Omental fat pad (tissue), 4 donors: ENCODE results near the gene TRAM2. TPM values are rescaled to one million over a fixed set of nuclear protein-coding genes. Genes with fewer than 3 reads are reported as not detected.

ENCODE experiments used
- ATAC-seq: fragments of 150-250 bp; one replicate; pipeline ENCODE4 v1.9.1; 2016; ENCODE audit warnings: mild to moderate bottlenecking, moderate library complexity; ENCODE audit not compliant: low FRiP score
- DNase-seq: peaks from one replicate; pipeline ENCODE4 v3.0.0-alpha.2; 2019; ENCODE audit warnings: low spot score
- total RNA-seq, 4 donors: library from RNA; depleted of rRNA; stranded (reverse); fragments of >200 nt; gene quantifications; one replicate each; pipeline ENCODE4 v1.1.0, GENCODE V29; 2016
- TF ChIP-seq, protein P1 (sequence below), 3 donors: fragments of 450-650 bp; IDR thresholded peaks; one replicate each; pipeline ENCODE4 v1.5.1; 2016 to 2017; ENCODE audit warnings: antibody characterized with exemption in 3 of 3, mild to moderate bottlenecking in 3 of 3, moderate library complexity in 2 of 3

TRAM2 gene
- total RNA-seq, 4 donors from 2014 or later = 17.8 to 29.8 (median 26.3) TPM

DNA sequence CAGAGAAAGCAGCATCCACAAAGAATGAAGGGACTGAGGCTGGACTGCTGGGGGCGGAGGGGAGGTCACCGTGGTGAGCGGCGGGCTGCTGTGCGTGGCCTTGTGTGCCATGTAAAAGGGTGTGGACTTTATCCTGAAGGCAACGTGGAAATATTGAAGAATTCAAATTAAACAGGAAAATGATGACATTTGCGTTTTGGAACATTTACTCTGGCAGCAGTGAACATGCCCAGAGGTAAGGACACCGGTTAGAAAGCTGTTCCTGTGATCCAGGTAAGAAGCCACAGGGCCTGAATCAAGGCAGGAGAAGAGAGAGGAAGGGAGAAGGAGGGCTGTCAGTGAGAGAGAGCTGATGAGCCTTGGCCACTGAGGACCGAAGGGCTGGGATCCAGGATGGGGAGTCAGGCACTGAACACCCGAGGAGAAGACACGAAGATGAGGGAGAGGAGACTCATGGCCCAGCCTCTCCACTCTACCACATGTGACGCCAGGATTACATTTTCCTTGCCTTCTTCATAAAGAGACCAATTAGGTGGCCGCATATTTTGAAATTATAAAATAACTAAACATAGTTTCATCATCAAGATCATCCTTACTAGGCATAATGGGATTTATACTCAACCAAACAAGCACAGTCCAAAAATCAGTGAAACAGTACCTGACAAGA is 58.4 kb downstream of the TRAM2 start:
- DNase-seq (no peak), ATAC-seq (no peak)
- TF ChIP-seq, protein P1, sequence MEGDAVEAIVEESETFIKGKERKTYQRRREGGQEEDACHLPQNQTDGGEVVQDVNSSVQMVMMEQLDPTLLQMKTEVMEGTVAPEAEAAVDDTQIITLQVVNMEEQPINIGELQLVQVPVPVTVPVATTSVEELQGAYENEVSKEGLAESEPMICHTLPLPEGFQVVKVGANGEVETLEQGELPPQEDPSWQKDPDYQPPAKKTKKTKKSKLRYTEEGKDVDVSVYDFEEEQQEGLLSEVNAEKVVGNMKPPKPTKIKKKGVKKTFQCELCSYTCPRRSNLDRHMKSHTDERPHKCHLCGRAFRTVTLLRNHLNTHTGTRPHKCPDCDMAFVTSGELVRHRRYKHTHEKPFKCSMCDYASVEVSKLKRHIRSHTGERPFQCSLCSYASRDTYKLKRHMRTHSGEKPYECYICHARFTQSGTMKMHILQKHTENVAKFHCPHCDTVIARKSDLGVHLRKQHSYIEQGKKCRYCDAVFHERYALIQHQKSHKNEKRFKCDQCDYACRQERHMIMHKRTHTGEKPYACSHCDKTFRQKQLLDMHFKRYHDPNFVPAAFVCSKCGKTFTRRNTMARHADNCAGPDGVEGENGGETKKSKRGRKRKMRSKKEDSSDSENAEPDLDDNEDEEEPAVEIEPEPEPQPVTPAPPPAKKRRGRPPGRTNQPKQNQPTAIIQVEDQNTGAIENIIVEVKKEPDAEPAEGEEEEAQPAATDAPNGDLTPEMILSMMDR (IDR thresholded peaks at IDR 0.05) = no peak

DNA sequence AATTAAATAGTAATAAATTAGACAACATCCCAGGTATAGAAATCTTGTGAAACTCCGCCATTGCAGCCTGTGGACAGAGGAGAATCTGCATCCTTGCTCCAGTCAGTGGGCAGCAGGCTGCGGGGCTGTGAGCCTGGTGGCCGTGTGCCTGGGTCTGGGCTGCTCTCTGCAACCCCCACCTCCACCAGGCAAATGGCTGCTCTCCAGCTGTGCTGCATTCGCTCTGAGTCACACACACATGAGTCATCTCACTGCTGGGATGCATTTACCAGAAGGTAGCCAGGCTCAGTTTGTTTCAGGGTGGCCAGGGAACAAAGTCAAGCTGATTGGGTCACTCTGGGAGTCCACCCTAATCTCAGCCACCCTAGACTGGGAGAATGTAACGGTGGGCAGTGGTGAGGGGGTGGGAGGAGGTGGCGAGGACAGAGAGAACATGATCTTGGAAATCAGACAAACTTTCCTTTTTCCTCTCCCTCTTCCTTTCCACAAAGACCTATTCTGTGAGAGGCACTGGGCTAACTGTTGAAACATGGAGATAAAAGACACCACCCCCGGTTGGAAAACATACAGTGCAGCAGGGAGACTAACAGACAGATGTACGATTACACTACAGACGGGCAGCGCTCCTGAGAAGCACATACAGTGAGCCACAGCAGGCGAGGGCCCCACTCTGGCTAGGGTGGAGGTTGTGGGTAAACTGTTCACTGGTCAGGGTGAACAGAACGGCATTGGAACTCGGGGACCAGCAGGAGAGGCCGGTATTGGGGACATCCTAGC is 59.2 kb downstream of the TRAM2 start:
- peak; percentile 76 for DNase-seq
- ATAC-seq = peak; percentile 85
- TF ChIP-seq, protein P1 (IDR thresholded peaks at IDR 0.05) = no peak

DNA sequence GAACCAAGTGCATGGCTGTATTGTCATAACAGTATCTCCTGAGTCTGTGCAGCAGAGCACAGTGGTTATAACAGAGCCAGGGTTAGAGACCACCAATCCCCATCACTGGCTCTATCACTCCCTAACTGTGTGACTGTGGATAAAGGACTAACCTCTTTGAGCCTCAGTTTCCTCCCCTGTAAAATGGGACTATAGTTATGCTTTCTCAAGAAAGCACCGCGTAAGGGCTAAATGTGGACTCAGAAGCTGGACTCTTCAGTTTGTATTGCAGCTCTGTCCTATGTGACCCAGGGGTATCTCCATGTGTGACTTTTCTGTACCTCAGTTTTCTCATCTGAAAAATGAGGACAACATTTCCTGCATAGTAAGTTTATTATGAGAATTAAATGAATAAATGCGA is 59.9 kb downstream of the TRAM2 start:
- no peak for DNase-seq

DNA sequence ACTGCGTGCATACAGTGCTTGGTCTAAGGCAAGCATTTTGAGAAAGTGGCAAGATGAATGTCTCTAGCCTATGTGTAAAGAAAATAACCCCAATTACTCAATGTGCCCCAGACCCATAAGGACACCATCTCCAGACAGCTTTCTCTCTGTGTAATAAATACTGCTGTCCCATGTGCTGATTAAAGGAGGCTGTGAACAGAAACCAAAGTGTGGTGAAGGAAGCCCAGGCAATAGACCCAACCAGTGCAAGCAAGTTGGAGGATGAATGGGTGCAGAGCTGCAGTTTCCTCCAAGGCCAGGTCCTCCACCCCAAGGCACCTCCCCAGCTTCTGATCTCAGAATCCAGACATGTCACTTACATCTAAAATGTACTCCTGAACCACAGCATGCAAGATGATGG is 60.6 kb downstream of the TRAM2 start:
- DNase-seq (no peak), ATAC-seq (no peak)
- TF ChIP-seq, protein P1 (IDR thresholded peaks at IDR 0.05) = no peak

More for the DNA sequence above, 59.9 kb downstream of the TRAM2 start:
- TF ChIP-seq, protein P1 (IDR thresholded peaks at IDR 0.05) = no peak
- no peak for ATAC-seq

DNA sequence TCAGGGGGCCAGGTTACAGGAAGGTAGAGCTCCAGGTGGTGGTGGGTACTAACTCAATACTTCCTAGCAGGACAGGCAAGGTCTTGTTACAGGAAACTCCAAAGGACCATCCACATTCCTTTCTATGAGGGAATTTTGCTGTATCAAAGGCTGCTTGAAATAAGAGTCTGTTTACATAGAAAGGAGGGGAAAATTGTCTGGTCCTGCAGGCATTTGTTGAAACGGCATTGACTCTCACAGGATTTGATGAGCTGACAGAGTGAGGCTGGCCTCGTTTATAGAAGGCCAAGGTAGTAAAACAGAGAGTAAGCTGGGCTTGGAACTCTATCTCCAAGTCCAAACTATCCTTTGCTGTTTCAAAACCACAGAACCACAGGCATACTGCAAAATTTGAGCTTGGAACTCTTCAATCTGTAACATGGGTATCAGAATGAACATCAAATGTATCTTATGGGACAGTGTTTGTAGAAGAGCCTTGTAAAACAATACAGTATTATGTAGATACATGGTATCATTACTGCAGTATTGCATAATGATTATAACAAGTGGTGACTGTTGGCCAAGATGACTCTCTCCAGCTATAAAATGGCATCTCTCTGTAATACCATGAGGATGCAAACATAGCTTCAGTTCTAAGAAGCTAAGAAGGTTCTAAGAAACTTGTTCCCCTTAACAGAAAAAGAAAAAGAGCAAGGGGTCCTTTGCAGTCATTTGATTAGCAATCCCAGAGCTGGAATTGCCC is 61.5 kb downstream of the TRAM2 start:
- DNase-seq = no peak
- TF ChIP-seq, protein P1 (IDR thresholded peaks at IDR 0.05) = no peak
- no peak for ATAC-seq

DNA sequence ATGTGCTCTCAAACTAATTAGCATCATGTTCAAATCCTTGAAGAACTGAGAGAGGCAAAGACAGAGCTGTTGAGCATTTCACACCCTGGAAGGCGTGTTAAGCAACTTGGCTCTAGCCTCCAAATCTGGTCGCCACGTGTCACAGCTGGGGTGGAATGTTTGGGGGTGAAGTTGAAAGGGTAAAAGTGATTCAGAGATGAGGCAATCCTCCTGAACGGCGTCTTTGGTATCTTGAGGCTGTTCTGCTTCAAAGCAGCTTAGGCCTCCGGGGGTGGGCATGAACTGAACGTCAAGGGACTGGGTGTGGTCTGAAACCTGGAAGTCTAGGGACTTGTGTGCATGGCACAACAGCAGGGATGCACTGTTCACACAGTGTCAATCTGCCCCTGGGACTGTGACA is 62.3 kb downstream of the TRAM2 start:
- ATAC-seq (peak; percentile 38), DNase-seq (no peak)

More for the DNA sequence above, 62.3 kb downstream of the TRAM2 start:
- TF ChIP-seq, protein P1 (IDR thresholded peaks at IDR 0.05) = no peak
